K562 (cell line): ENCODE measurements around the gene ZBTB20. TPM values are rescaled to one million over a fixed set of nuclear protein-coding genes. Genes with fewer than 3 reads are reported as not detected.

Experiments used
- ATAC-seq: fragments of 200-7000 bp; cut with Tn5 transposase; 3 replicates; pipeline ENCODE4 v1.9.1; 2020; ENCODE audit warnings: moderate library complexity
- BruUV-seq: library from RNA; stranded (reverse); fragments of 400-500 nt; replicated peaks from 2 replicates; lab custom pipeline; 2021; lab: Mats Ljungman, UMichigan
- CTCF ChIA-PET: fragments of 300-600 bp; formaldehyde crosslinking; extraction: SDS; loops from one replicate; lab custom pipeline; 2021; ENCODE audit warnings: low intra/inter-chr PET ratio; lab: Yijun Ruan, JAX
- POLR2A ChIA-PET: fragments of 300-600, 350-650 bp; sonication (Branson Sonifier 250); formaldehyde crosslinking; extraction: SDS; loops from one replicate; lab custom pipeline; 2021; ENCODE audit warnings: antibody characterized with exemption, inconsistent platforms; lab: Yijun Ruan, JAX
- DNase-seq, 4 experiments: peaks; one replicate each; pipeline versions ENCODE4 v3.0.0 to v3.0.0-alpha.2; 2011 to 2018; ENCODE audit warnings: low spot score in 3 of 4, mixed read lengths in 3 of 4; ENCODE audit errors: extremely low read depth in 1 of 4
- FAIRE-seq: peaks from 2 replicates; lab custom pipeline; 2011; peaks lifted over from hg19 to GRCh38; lab: Jason Lieb, UNC
- H2AFZ ChIP-seq: 2 replicates; pipeline ENCODE4 v1.6.0; 2011; ENCODE audit warnings: low read depth, low read length, control low read depth, inconsistent platforms
- H3K27ac ChIP-seq: fragments of 200-600 bp; 3 replicates; pipeline ENCODE4 v1.8.0; 2011; ENCODE audit warnings: low read depth, mild to moderate bottlenecking, control low read depth, inconsistent platforms, low read length, moderate library complexity, mixed read lengths; ENCODE audit errors: extremely low read depth
- H3K27me3 ChIP-seq, 2 experiments: fragments of 300-600 bp in 1 of 2; 2 replicates in 1 of 2; 3 replicates in 1 of 2; pipeline versions ENCODE4 v1.6.0 to v1.8.0; 2011; ENCODE audit warnings: inconsistent platforms in 2 of 2, low read length in 2 of 2, mild to moderate bottlenecking in 1 of 2, mixed read lengths in 1 of 2, moderate library complexity in 1 of 2; ENCODE audit not compliant: control insufficient read depth in 2 of 2, insufficient read depth in 2 of 2
- H3K36me3 ChIP-seq: fragments of 300-600 bp; 3 replicates; pipeline ENCODE4 v1.8.0; 2011; ENCODE audit warnings: mild to moderate bottlenecking, low read length, inconsistent platforms; ENCODE audit not compliant: control insufficient read depth, insufficient read depth
- H3K4me1 ChIP-seq, 2 experiments: fragments of 200-600 bp in 1 of 2; replicated peaks in 1 of 2; 2 replicates in 1 of 2; 3 replicates in 1 of 2; pipeline versions ENCODE4 v1.5.1 to v1.8.0; 2011; ENCODE audit warnings: inconsistent platforms in 2 of 2, low read length in 2 of 2, mild to moderate bottlenecking in 1 of 2, mixed read lengths in 1 of 2, moderate library complexity in 1 of 2; ENCODE audit not compliant: control insufficient read depth in 2 of 2, insufficient read depth in 2 of 2
- H3K4me2 ChIP-seq: 2 replicates; pipeline ENCODE4 v1.6.1; 2011; ENCODE audit warnings: low read length, control low read depth, inconsistent platforms, mixed read lengths; ENCODE audit not compliant: insufficient read depth
- H3K4me3 ChIP-seq: fragments of 200-600 bp; sonication (generic), shearing (Covaris generic); 2 replicates; pipeline ENCODE4 v1.5.1; 2016; ENCODE audit warnings: control low read depth, inconsistent platforms
- H3K79me2 ChIP-seq: fragments of 200-600 bp; 3 replicates; pipeline ENCODE4 v1.8.0; 2011; ENCODE audit warnings: low read length, inconsistent platforms; ENCODE audit not compliant: control insufficient read depth, insufficient read depth
- H3K9ac ChIP-seq, 2 experiments: 2 replicates each; pipeline versions ENCODE4 v1.6.0 to v1.6.1; 2011; ENCODE audit warnings: low read depth in 2 of 2, low read length in 2 of 2, control low read depth in 1 of 2, inconsistent platforms in 1 of 2, mild to moderate bottlenecking in 1 of 2, mixed read lengths in 1 of 2; ENCODE audit not compliant: insufficient read depth in 1 of 2
- H3K9me1 ChIP-seq: one replicate; pipeline ENCODE4 v1.6.0; 2011; ENCODE audit warnings: inconsistent platforms, mild to moderate bottlenecking, low read length, moderate library complexity; ENCODE audit not compliant: control insufficient read depth, insufficient read depth
- H3K9me3 ChIP-seq: replicated peaks from 2 replicates; pipeline ENCODE4 v1.5.1; 2011; ENCODE audit warnings: low read depth, low read length, inconsistent platforms; ENCODE audit not compliant: control insufficient read depth, insufficient read depth
- H4K20me1 ChIP-seq: replicated peaks from 2 replicates; pipeline ENCODE4 v1.6.1; 2011; ENCODE audit warnings: low read length, inconsistent platforms, mixed read lengths; ENCODE audit not compliant: control insufficient read depth, insufficient read depth
- CBFB ChIP-seq: sonication (generic); formaldehyde crosslinking; IDR thresholded peaks from 2 replicates; pipeline ENCODE4 v1.4.0; 2020; ENCODE audit warnings: mild to moderate bottlenecking, missing genetic modification reagents
- RBM14 ChIP-seq: fragments of 200-400 bp; formaldehyde crosslinking; IDR thresholded peaks from 2 replicates; pipeline ENCODE4 v1.6.1; 2018; ENCODE audit warnings: low read depth, mild to moderate bottlenecking, low read length, moderate library complexity, borderline replicate concordance; ENCODE audit not compliant: insufficient read depth
- ZNF77 ChIP-seq: fragments of 250-450 bp; sonication (Bioruptor Pico); IDR thresholded peaks from 2 replicates; pipeline ENCODE4 v1.5.0; 2020
- WGBS: fragments of 100-300 bp; shearing (Covaris generic); methylation state at CpG from one replicate; pipeline ENCODE4 v1.1.6; 2016; ENCODE audit warnings: low coverage, mixed read lengths; ENCODE audit not compliant: insufficient coverage; ENCODE audit errors: missing lambda C conversion rate; 5-methylcytosine and 5-hydroxymethylcytosine counted together
- in situ Hi-C: fragments of 300-500 bp; cut with MboI; formaldehyde crosslinking; loops from 4 replicates; pipeline ENCODE4 v1.15.0; 2018; ENCODE audit warnings: inconsistent platforms, mixed read lengths
- intact Hi-C: fragments of 100-400 bp; cut with micrococcal nuclease; formaldehyde crosslinking; loops from 2 replicates; pipeline ENCODE4 v1.14.2; 2022
- polyA plus RNA-seq, 8 experiments: library from polyadenylated mRNA; depleted of rRNA in 4 of 8; stranded (reverse) in 5 of 8; unstranded in 3 of 8; fragments of >200 nt; fragmentation: Nextera tagmentation in 2 of 8; fragmentation: Illumina TruSeq in 1 of 8; extraction: Ambion mirVana in 2 of 8; extraction: Trizol in 1 of 8; gene quantifications; 2 replicates each; pipeline versions ENCODE4 v1.2.1 to v1.2.3, GENCODE V29; 2011 to 2014; ENCODE audit warnings: inconsistent platforms in 1 of 8, missing spikeins in 1 of 8
- total RNA-seq, 7 experiments: library from RNA; depleted of rRNA in 6 of 7; stranded (reverse); fragments of >200 nt in 6 of 7; fragmentation: Illumina TruSeq in 2 of 7; extraction: Trizol in 2 of 7; gene quantifications; 2 replicates each; pipeline versions ENCODE4 v1.2.1 to v1.2.3, GENCODE V29; 2011 to 2021; ENCODE audit warnings: low replicate concordance in 1 of 7
- TF ChIP-seq, protein P1 (sequence below): fragments of 450-650 bp; formaldehyde crosslinking; IDR thresholded peaks from 2 replicates; pipeline ENCODE4 v1.4.0; 2022; ENCODE audit warnings: mild to moderate bottlenecking, moderate library complexity
- TF ChIP-seq, protein P2 (sequence below): fragments of 250-450 bp; sonication (Bioruptor Pico); IDR thresholded peaks from 2 replicates; pipeline ENCODE4 v1.5.0; 2021
- TF ChIP-seq, protein P3 (sequence below): sonication (generic); formaldehyde crosslinking; IDR thresholded peaks from 2 replicates; pipeline ENCODE4 v1.4.0; 2020; ENCODE audit warnings: mild to moderate bottlenecking, missing genetic modification reagents

The ZBTB20 gene
- total and polyA plus RNA-seq, 9 of the 15 experiments (the other 6 are each of a cell fraction or from before 2014, with no cell fraction given) = 0.17 to 1.7 (median 0.45) TPM

DNA sequence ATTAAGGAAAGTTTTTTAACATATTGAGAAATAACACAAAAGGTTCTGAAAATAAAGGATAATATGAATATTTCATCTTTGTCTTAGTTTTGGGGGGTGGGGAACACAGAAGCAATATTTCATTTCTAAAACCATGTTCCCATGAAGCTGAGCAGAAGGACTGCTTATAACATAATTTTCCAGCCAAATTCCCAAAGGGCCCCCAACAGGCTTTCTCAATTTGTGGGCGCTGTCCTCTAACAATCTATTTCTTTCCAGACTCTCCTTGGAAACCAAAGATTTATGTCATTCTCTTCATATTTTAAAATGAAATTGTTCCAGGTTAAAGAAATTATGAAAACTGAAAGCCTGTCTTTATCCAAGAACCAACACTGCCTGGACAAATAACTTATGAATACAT is 273.5 kb downstream of the ZBTB20 start:
- WGBS = 43% methylated on average over 1 of the region's 1 CpG
- ATAC-seq = no peak

More for the DNA sequence above, 273.5 kb downstream of the ZBTB20 start:
- Histone ChIP-seq H3K27me3 (no peaks in the 10 kb centered on the region), H3K9me3 (no peaks in the 10 kb centered on the region), H3K36me3 (no peaks in the 10 kb centered on the region), H3K9ac (no peak overlapping the region), H4K20me1 (no peaks in the 10 kb centered on the region), H3K27ac (no peak overlapping the region), H3K4me2 (no peak overlapping the region), H3K9me1 (no peaks in the 10 kb centered on the region), H3K4me3 (no peak overlapping the region), H2AFZ (no peak overlapping the region), H3K79me2 (no peaks in the 10 kb centered on the region), H3K4me1 (no peaks in the 10 kb centered on the region)
- no TSS peak for BruUV-seq
- no peak for DNase-seq
- ChIA-PET CTCF (no interaction called here), POLR2A (no interaction called here)
- TF ChIP-seq, protein P1, sequence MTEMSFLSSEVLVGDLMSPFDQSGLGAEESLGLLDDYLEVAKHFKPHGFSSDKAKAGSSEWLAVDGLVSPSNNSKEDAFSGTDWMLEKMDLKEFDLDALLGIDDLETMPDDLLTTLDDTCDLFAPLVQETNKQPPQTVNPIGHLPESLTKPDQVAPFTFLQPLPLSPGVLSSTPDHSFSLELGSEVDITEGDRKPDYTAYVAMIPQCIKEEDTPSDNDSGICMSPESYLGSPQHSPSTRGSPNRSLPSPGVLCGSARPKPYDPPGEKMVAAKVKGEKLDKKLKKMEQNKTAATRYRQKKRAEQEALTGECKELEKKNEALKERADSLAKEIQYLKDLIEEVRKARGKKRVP (CRISPR knock-in tag) = no peak
- TF ChIP-seq ZNF77 (CRISPR knock-in tag) = no peak
- TF ChIP-seq, protein P2, sequence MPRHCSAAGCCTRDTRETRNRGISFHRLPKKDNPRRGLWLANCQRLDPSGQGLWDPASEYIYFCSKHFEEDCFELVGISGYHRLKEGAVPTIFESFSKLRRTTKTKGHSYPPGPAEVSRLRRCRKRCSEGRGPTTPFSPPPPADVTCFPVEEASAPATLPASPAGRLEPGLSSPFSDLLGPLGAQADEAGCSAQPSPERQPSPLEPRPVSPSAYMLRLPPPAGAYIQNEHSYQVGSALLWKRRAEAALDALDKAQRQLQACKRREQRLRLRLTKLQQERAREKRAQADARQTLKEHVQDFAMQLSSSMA (CRISPR knock-in tag) = no peak
- TF ChIP-seq CBFB (CRISPR knock-in tag) = no peak
- no peak for TF ChIP-seq RBM14
- TF ChIP-seq, protein P3, sequence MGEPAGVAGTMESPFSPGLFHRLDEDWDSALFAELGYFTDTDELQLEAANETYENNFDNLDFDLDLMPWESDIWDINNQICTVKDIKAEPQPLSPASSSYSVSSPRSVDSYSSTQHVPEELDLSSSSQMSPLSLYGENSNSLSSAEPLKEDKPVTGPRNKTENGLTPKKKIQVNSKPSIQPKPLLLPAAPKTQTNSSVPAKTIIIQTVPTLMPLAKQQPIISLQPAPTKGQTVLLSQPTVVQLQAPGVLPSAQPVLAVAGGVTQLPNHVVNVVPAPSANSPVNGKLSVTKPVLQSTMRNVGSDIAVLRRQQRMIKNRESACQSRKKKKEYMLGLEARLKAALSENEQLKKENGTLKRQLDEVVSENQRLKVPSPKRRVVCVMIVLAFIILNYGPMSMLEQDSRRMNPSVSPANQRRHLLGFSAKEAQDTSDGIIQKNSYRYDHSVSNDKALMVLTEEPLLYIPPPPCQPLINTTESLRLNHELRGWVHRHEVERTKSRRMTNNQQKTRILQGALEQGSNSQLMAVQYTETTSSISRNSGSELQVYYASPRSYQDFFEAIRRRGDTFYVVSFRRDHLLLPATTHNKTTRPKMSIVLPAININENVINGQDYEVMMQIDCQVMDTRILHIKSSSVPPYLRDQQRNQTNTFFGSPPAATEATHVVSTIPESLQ = no peak
- in situ Hi-C loops (no loop called here), intact Hi-C loops (no loop called here)
- FAIRE-seq = no peak
